ENCODE data around the gene DDX59.
"Not testable (repeated sequence)": the region's sequence is repeated elsewhere in the genome, so short reads cannot be mapped to it uniquely, and the experiment has no call there.

The DDX59 gene

DNA sequence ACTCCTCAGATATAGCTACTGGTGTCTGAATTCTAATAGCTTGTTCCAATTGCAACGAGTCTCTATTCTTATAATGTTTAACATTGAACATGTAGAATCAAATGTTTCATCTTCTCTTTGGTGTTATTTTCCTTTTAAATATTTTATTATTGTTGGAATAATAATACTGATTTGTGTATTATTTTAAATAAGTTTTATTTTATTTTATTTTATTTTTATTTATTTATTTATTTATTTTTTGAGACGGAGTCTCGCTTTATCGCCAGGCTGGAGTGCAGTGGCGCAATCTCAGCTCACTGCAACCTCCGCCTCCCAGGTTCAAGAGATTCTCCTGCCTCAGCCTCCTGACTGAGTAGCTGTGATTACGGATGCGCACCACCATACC is 39.2 kb downstream of the DDX59 start:
- not testable (repeated sequence) for FAIRE-seq; DNase-seq (ENCODE audit: low spot score)

GRCh38 chr1:200629876-200630514 is 39.7 kb downstream of the DDX59 start:
- DNase-seq (ENCODE audit: low spot score) = no peak

GRCh38 chr1:200628223-200628881 is 41.4 kb downstream of the DDX59 start:
- no peak for DNase-seq (ENCODE audit: low spot score)
- FAIRE-seq = no peak

More at GRCh38 chr1:200629876-200630514, 39.7 kb downstream of the DDX59 start:
- FAIRE-seq = no peak

- DNase-seq (ENCODE audit: low spot score) (no peak), FAIRE-seq (no peak)
Measured at GRCh38 chr1:200627575-200628222, 42.0 kb downstream of the DDX59 start.

- FAIRE-seq = no peak
Measured at GRCh38 chr1:200626853-200627534, 42.7 kb downstream of the DDX59 start.

GRCh38 chr1:200625381-200625824 is 44.3 kb downstream of the DDX59 start:
- FAIRE-seq (no peak), DNase-seq (ENCODE audit: low spot score) (no peak)

More at GRCh38 chr1:200626853-200627534, 42.7 kb downstream of the DDX59 start:
- DNase-seq (ENCODE audit: low spot score) = no peak

- FAIRE-seq (no peak), DNase-seq (ENCODE audit: low spot score) (no peak)
Measured at GRCh38 chr1:200624679-200625335, 44.9 kb downstream of the DDX59 start.

- DNase-seq (ENCODE audit: low spot score) (peak; percentile 82), FAIRE-seq (no peak)
Measured at GRCh38 chr1:200620273-200621131, 49.2 kb downstream of the DDX59 start, which contains the start of gene KIF14. Gene KIF14 (minus strand): TSS chr1:200620751. CDS start chr1:200618723, 2,028 bp downstream.

- DNase-seq (ENCODE audit: low spot score) (no peak), FAIRE-seq (no peak)
Measured at GRCh38 chr1:200619894-200620272, 49.8 kb downstream of the DDX59 start.

- FAIRE-seq (no peak), DNase-seq (ENCODE audit: low spot score) (no peak)
Measured at GRCh38 chr1:200610846-200611245, 58.9 kb downstream of the DDX59 start.

- FAIRE-seq = no peak
Measured at GRCh38 chr1:200602632-200603031, 67.1 kb downstream of the DDX59 start.

More at GRCh38 chr1:200602632-200603031, 67.1 kb downstream of the DDX59 start:
- no peak for DNase-seq (ENCODE audit: low spot score)

Measured in RCC 7860 (cell line).